ENCODE results near the gene LMF1.
"Not testable (repeated sequence)": the region's sequence is repeated elsewhere in the genome, so short reads cannot be mapped to it uniquely, and the experiment has no call there.

The LMF1 gene

GRCh38 chr16:964356-965035, 6.3 kb downstream of the LMF1 start:
- H3K4me3 ChIP-seq (replicated peaks in 1 of 2; ENCODE audit: low read depth in 2 of 2, low read length in 2 of 2), result no peak overlapping the region
- no peak for DNase-seq (ENCODE audit: low read depth in 2 of 2)
- no peak for TF ChIP-seq CTCF (IDR thresholded peaks at IDR 0.05; ENCODE audit: low read depth, low read length)

GRCh38 chr16:963913-964312, 6.9 kb downstream of the LMF1 start:
- TF ChIP-seq CTCF (IDR thresholded peaks at IDR 0.05; ENCODE audit: low read depth, low read length), result no peak
- no peak for DNase-seq (ENCODE audit: low read depth in 2 of 2)
- no peak overlapping the region for H3K4me3 ChIP-seq (replicated peaks in 1 of 2; ENCODE audit: low read depth in 2 of 2, low read length in 2 of 2)

GRCh38 chr16:962901-963814, 7.6 kb downstream of the LMF1 start:
- TF ChIP-seq CTCF (IDR thresholded peaks at IDR 0.05; ENCODE audit: low read depth, low read length), result no peak
- DNase-seq (ENCODE audit: low read depth in 2 of 2), result no peak
- H3K4me3 ChIP-seq (replicated peaks in 1 of 2; ENCODE audit: low read depth in 2 of 2, low read length in 2 of 2), result no peak overlapping the region

- H3K4me3 ChIP-seq (replicated peaks in 1 of 2; ENCODE audit: low read depth in 2 of 2, low read length in 2 of 2), result no peak overlapping the region
- TF ChIP-seq CTCF (IDR thresholded peaks at IDR 0.05; ENCODE audit: low read depth, low read length), result no peak
- DNase-seq (ENCODE audit: low read depth in 2 of 2), result no peak
These were observed 8.4 kb downstream of the LMF1 start for GRCh38 chr16:962366-962765.

- TF ChIP-seq CTCF (IDR thresholded peaks at IDR 0.05; ENCODE audit: low read depth, low read length), result no peak
- H3K4me3 ChIP-seq (replicated peaks in 1 of 2; ENCODE audit: low read depth in 2 of 2, low read length in 2 of 2), result no peak overlapping the region
- no peak for DNase-seq (ENCODE audit: low read depth in 2 of 2)
These were observed 11.3 kb downstream of the LMF1 start for GRCh38 chr16:959232-960040.

GRCh38 chr16:955766-956165, 15.0 kb downstream of the LMF1 start:
- not testable (repeated sequence) for H3K4me3 ChIP-seq (replicated peaks in 1 of 2; ENCODE audit: low read depth in 2 of 2, low read length in 2 of 2); DNase-seq (ENCODE audit: low read depth in 2 of 2)

GRCh38 chr16:953818-954217, 17.0 kb downstream of the LMF1 start:
- H3K4me3 ChIP-seq (replicated peaks in 1 of 2; ENCODE audit: low read depth in 2 of 2, low read length in 2 of 2); DNase-seq (ENCODE audit: low read depth in 2 of 2): not testable (repeated sequence)
